ENCODE results near the gene KRT4. TPM values are rescaled to one million over a fixed set of nuclear protein-coding genes. Genes with fewer than 3 reads are reported as not detected.

Gene KRT4
- total RNA-seq, 2 donors from 2014 or later, result 6.4 to 12.7 TPM

DNA sequence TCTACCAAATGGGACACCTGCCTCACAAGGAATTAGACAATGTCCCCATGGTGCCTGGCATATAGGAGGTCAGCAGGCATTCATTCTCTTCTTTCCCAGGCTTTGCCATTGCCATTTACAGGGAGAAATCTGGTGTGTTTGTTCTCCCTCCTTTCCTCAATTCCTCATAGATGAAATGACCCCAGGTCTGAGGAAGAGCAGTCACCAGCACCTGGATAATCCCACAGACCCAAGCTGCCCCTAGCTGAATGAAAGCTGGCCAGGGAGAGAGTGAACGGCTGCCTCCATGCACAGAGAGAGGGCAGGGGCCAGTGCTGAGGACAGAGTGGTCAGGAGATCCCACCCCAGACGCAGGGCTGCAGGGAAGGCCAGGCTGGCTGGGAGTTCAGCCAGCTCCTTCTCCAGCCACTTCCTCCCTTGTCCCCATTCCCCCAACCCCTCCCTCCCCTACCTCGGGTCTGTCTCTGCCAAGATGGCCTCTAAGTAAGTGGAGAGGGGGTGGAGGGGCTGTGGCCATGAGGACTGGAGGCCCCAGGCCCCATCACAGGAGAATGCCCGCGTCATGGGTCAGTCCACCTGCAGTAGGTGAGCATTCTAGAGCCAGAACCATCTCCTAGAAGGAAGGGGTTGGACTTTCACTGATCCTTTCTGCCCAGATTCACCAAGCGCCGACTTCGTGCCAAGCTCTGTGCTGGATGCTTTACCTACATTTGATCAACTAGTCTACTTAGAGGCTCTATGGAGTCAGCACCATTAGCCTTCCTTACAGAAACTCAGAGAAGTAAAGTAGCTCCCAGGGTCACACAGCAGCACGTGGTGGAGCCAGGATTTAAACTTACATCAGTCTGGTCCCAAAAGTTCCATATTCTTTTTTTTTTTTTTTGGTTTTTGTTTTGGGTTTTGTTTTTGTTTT is 2.0 kb upstream of the KRT4 start:
- WGBS, result 75% methylated on average over 9 of the region's 9 CpGs
- H3K4me3 ChIP-seq, result no peak overlapping the region

DNA sequence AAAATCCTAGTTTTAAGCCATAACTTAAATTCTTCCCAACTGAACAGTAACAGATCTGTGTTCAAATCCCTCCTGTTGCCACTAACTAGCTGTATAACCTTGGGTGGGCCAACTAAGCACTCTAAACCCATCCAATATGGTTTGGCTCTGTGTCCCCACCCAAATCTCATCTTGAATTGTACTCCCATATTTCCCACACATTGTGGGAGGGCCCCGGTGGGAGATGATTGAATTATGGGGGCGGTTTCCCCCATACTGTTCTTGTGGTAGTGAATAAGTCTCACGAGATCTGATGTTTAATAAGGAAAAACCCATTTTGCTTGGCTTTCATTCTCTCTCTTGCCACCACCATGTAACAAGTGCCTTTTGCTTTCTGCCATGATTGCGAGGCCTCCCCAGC is 1.2 kb upstream of the KRT4 start:
- WGBS, result 94% methylated on average over 4 of the region's 4 CpGs

More for the DNA sequence above, 2.0 kb upstream of the KRT4 start:
- TF ChIP-seq POLR2AphosphoS5 (IDR thresholded peaks at IDR 0.05) (no peak), POLR2A (IDR thresholded peaks at IDR 0.05) (no peak)
- TF ChIP-seq, protein P1, sequence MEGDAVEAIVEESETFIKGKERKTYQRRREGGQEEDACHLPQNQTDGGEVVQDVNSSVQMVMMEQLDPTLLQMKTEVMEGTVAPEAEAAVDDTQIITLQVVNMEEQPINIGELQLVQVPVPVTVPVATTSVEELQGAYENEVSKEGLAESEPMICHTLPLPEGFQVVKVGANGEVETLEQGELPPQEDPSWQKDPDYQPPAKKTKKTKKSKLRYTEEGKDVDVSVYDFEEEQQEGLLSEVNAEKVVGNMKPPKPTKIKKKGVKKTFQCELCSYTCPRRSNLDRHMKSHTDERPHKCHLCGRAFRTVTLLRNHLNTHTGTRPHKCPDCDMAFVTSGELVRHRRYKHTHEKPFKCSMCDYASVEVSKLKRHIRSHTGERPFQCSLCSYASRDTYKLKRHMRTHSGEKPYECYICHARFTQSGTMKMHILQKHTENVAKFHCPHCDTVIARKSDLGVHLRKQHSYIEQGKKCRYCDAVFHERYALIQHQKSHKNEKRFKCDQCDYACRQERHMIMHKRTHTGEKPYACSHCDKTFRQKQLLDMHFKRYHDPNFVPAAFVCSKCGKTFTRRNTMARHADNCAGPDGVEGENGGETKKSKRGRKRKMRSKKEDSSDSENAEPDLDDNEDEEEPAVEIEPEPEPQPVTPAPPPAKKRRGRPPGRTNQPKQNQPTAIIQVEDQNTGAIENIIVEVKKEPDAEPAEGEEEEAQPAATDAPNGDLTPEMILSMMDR (IDR thresholded peaks at IDR 0.05), result no peak
- Histone ChIP-seq H3K9me3 (no peaks in the 10 kb centered on the region), H3K4me1 (replicated peaks) (no peaks in the 10 kb centered on the region), H3K27ac (no peak overlapping the region), H3K36me3 (no peaks in the 10 kb centered on the region), H3K27me3 (replicated peaks; ENCODE audit: insufficient read depth) (peaks cover 18% of the 10 kb centered on the region)
- no peak for DNase-seq (ENCODE audit: low spot score)
- intact Hi-C loops (cut with DNase I), result no loop called here

DNA sequence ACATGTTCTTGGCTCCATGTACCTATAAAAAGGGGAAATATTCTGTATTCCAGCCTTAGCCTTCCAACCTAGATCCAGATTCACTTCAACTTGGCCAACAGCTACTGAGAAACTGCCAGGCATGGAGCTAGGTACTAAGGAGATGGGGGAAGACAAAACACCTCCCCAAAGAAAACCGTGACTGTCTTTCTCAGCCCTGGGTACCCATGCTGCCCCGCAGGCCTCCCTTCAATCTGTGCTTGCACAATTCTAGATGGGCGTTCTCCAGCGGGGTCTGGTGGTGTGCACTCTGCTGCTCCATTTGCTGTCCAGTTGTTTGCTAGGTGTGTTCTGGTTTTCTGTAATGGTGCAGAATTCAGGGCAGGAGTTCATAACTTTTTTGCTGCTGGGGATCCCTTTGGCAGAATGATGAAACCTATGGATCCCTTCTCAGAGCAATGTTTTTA is 817 bp upstream of the KRT4 start:
- Histone ChIP-seq H3K27ac (no peak overlapping the region), H3K9me3 (no peaks in the 10 kb centered on the region), H3K36me3 (no peaks in the 10 kb centered on the region), H3K4me1 (replicated peaks) (no peaks in the 10 kb centered on the region), H3K4me3 (no peak overlapping the region), H3K27me3 (replicated peaks; ENCODE audit: insufficient read depth) (peaks cover 15% of the 10 kb centered on the region)
- 75% methylated on average over 4 of the region's 4 CpGs for WGBS
- no peak for DNase-seq (ENCODE audit: low spot score)
- TF ChIP-seq POLR2AphosphoS5 (IDR thresholded peaks at IDR 0.05) (no peak), POLR2A (IDR thresholded peaks at IDR 0.05) (no peak)
- TF ChIP-seq, protein P1 (IDR thresholded peaks at IDR 0.05), result no peak
- intact Hi-C loops (cut with DNase I), result no loop called here

More for the DNA sequence above, 1.2 kb upstream of the KRT4 start:
- no peaks in the 10 kb centered on the region for H3K9me3 ChIP-seq
- no peak overlapping the region for H3K27ac ChIP-seq
- H3K27me3 ChIP-seq (replicated peaks; ENCODE audit: insufficient read depth), result peaks cover 15% of the 10 kb centered on the region
- no peak overlapping the region for H3K4me3 ChIP-seq
- TF ChIP-seq, protein P1 (IDR thresholded peaks at IDR 0.05), result no peak
- TF ChIP-seq POLR2AphosphoS5 (IDR thresholded peaks at IDR 0.05) (no peak), POLR2A (IDR thresholded peaks at IDR 0.05) (no peak)
- H3K4me1 ChIP-seq (replicated peaks), result no peaks in the 10 kb centered on the region
- H3K36me3 ChIP-seq, result no peaks in the 10 kb centered on the region
- DNase-seq (ENCODE audit: low spot score), result no peak
- intact Hi-C loops (cut with DNase I), result no loop called here

DNA sequence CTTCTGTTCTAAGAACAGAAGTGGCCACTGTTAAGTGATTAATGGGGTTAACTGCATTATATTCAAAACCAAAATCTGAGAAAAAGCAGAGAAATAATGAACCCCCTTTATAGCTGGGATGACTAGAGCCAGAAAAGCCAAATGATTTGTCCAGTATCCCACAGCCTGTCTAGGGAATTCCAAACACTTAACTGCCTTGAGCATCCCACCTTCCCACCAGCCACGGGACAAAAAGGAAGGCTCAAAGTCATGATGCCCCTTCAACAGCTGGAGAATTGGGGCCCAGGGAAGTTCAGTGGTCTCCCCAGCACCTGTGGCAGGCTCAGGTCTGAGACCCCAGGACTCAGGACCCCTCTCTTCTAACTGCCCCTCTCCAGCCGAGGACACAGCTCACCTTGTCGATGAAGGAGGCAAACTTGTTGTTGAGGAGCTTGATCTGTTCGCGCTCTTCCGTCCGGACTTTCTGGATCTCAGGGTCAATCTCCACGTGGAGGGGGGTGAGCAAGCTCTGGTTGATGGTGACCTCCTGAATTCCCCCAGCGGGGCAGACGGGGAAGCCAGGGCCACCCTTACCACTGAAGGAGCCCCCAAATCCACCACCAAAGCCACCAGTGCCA is 605 bp downstream of the KRT4 start:
- 94% methylated on average over 10 of the region's 10 CpGs for WGBS
- Histone ChIP-seq H3K27me3 (replicated peaks; ENCODE audit: insufficient read depth) (peaks cover 4% of the 10 kb centered on the region), H3K36me3 (no peaks in the 10 kb centered on the region), H3K4me1 (replicated peaks) (no peaks in the 10 kb centered on the region), H3K4me3 (no peak overlapping the region), H3K9me3 (no peaks in the 10 kb centered on the region), H3K27ac (no peak overlapping the region)
- no peak for DNase-seq (ENCODE audit: low spot score)
- intact Hi-C loops (cut with DNase I), result no loop called here
- no peak for TF ChIP-seq POLR2AphosphoS5 (IDR thresholded peaks at IDR 0.05)
- TF ChIP-seq POLR2A (IDR thresholded peaks at IDR 0.05), result no peak
- TF ChIP-seq, protein P1 (IDR thresholded peaks at IDR 0.05), result no peak
